IMR-90 (cell line): ENCODE results near the gene RSRC1. TPM values are rescaled to one million over a fixed set of nuclear protein-coding genes. Genes with fewer than 3 reads are reported as not detected.

ENCODE experiments used
- ATAC-seq: fragments of 200-7000 bp; cut with Tn5 transposase; 2 replicates; pipeline ENCODE4 v1.9.1; 2020; ENCODE audit warnings: low read depth, mild to moderate bottlenecking, moderate library complexity
- BruUV-seq: library from RNA; stranded (reverse); fragments of 400-500 nt; replicated peaks from 2 replicates; lab custom pipeline; 2021; lab: Mats Ljungman, UMichigan
- CTCF ChIA-PET: fragments of 300-600 bp; formaldehyde crosslinking; extraction: SDS; loops from one replicate; lab custom pipeline; 2021; ENCODE audit warnings: antibody characterized with exemption; lab: Yijun Ruan, JAX
- POLR2A ChIA-PET: fragments of 300-600 bp; sonication (Branson Sonifier 250); formaldehyde crosslinking; loops from one replicate; lab custom pipeline; 2022; ENCODE audit warnings: antibody characterized with exemption; ENCODE audit not compliant: unreplicated experiment; lab: Charles Lee
- DNase-seq: peaks from one replicate; pipeline ENCODE4 v3.0.0; 2013
- H2AFZ ChIP-seq: replicated peaks from 2 replicates; pipeline ENCODE3; 2013; ENCODE audit warnings: low read length, mild to moderate bottlenecking; ENCODE audit not compliant: poor library complexity
- H2AK5ac ChIP-seq: 2 replicates; pipeline ENCODE4 v1.6.1; 2013; ENCODE audit warnings: low read depth, low read length, inconsistent platforms
- H2AK9ac ChIP-seq: replicated peaks from 2 replicates; pipeline ENCODE3; 2013; ENCODE audit warnings: mild to moderate bottlenecking, low read depth, low read length, moderate library complexity; ENCODE audit not compliant: poor library complexity
- H2BK120ac ChIP-seq: 2 replicates; pipeline ENCODE4 v1.6.1; 2013; ENCODE audit warnings: low read depth, low read length, inconsistent platforms
- H2BK15ac ChIP-seq: 3 replicates; pipeline ENCODE4 v1.6.1; 2013; ENCODE audit warnings: low read depth, low read length, inconsistent platforms
- H2BK20ac ChIP-seq: 2 replicates; pipeline ENCODE4 v1.6.1; 2013; ENCODE audit warnings: low read depth, mild to moderate bottlenecking, inconsistent platforms, low read length, moderate library complexity
- H2BK5ac ChIP-seq: 2 replicates; pipeline ENCODE4 v1.6.1; 2013; ENCODE audit warnings: mild to moderate bottlenecking, low read depth, low read length, inconsistent platforms; ENCODE audit not compliant: poor library complexity, severe bottlenecking
- H3K14ac ChIP-seq: replicated peaks from 2 replicates; pipeline ENCODE4 v1.6.1; 2013; ENCODE audit warnings: low read depth, low read length, inconsistent platforms
- H3K18ac ChIP-seq: 2 replicates; pipeline ENCODE4 v1.6.1; 2013; ENCODE audit warnings: low read depth, low read length, control low read depth
- H3K23ac ChIP-seq: 2 replicates; pipeline ENCODE4 v1.6.1; 2013; ENCODE audit warnings: low read depth, low read length, inconsistent platforms
- H3K27ac ChIP-seq: 2 replicates; pipeline ENCODE4 v1.5.1; 2013; ENCODE audit warnings: mild to moderate bottlenecking, control low read depth, low read length; ENCODE audit not compliant: insufficient read depth
- H3K27me3 ChIP-seq: 2 replicates; pipeline ENCODE4 v1.6.1; 2013; ENCODE audit warnings: low read length; ENCODE audit not compliant: control insufficient read depth, insufficient read depth
- H3K36me3 ChIP-seq: 2 replicates; pipeline ENCODE4 v1.6.1; 2013; ENCODE audit warnings: low read length, mixed read lengths; ENCODE audit not compliant: control insufficient read depth, insufficient read depth
- H3K4ac ChIP-seq: 2 replicates; pipeline ENCODE4 v1.6.1; 2013; ENCODE audit warnings: low read depth, low read length, inconsistent platforms
- H3K4me1 ChIP-seq: 2 replicates; pipeline ENCODE4 v1.6.1; 2013; ENCODE audit warnings: low read length, mixed read lengths; ENCODE audit not compliant: control insufficient read depth, insufficient read depth
- H3K4me2 ChIP-seq: 2 replicates; pipeline ENCODE4 v1.6.1; 2013; ENCODE audit warnings: low read depth, mild to moderate bottlenecking, control low read depth, low read length, moderate library complexity
- H3K4me3 ChIP-seq: 2 replicates; pipeline ENCODE4 v1.5.1; 2013; ENCODE audit warnings: low read depth, mild to moderate bottlenecking, control low read depth, low read length, moderate library complexity; ENCODE audit not compliant: insufficient read depth
- H3K56ac ChIP-seq: 2 replicates; pipeline ENCODE4 v1.6.1; 2013; ENCODE audit warnings: low read length, inconsistent platforms; ENCODE audit not compliant: insufficient read depth; ENCODE audit errors: extremely low read depth
- H3K79me1 ChIP-seq, 2 experiments: 2 replicates each; pipeline ENCODE4 v1.6.1; 2013; ENCODE audit warnings: low read length in 2 of 2, inconsistent platforms in 1 of 2, low read depth in 1 of 2
- H3K9ac ChIP-seq: 2 replicates; pipeline ENCODE4 v1.6.1; 2013; ENCODE audit warnings: low read depth, low read length, control low read depth
- H3K9me1 ChIP-seq: 2 replicates; pipeline ENCODE4 v1.6.1; 2013; ENCODE audit warnings: low read length, inconsistent platforms; ENCODE audit not compliant: insufficient read depth
- H3K9me3 ChIP-seq: 2 replicates; pipeline ENCODE4 v1.6.1; 2013; ENCODE audit warnings: low read length; ENCODE audit not compliant: control insufficient read depth, insufficient read depth
- H4K20me1 ChIP-seq: 2 replicates; pipeline ENCODE4 v1.6.1; 2013; ENCODE audit warnings: low read length, inconsistent platforms; ENCODE audit not compliant: insufficient read depth
- H4K5ac ChIP-seq: 2 replicates; pipeline ENCODE4 v1.6.1; 2013; ENCODE audit warnings: mild to moderate bottlenecking, low read depth, low read length, control low read depth
- H4K8ac ChIP-seq, 2 experiments: 2 replicates each; pipeline ENCODE4 v1.6.1; 2013; ENCODE audit warnings: low read depth in 2 of 2, low read length in 2 of 2, control low read depth in 1 of 2, inconsistent platforms in 1 of 2
- H4K91ac ChIP-seq: 2 replicates; pipeline ENCODE4 v1.6.1; 2013; ENCODE audit warnings: low read depth, low read length, inconsistent platforms; ENCODE audit not compliant: insufficient read depth
- BHLHE40 ChIP-seq: fragments of 150-350 bp; IDR thresholded peaks from 2 replicates; pipeline ENCODE4 v1.6.1; 2016; ENCODE audit warnings: mild to moderate bottlenecking, low read depth, low read length
- RAD21 ChIP-seq: IDR thresholded peaks from 2 replicates; pipeline ENCODE4 v1.6.1; 2012; ENCODE audit warnings: low read length, improper control_type of control experiment
- dilution Hi-C: fragments of 300-500 bp; cut with HindIII; formaldehyde crosslinking; loops from one replicate; pipeline ENCODE4 v1.14.3; 2018; ENCODE audit warnings: low sequenced_read_pairs; ENCODE audit not compliant: unreplicated experiment
- in situ Hi-C: fragments of 300-500 bp; cut with MboI; formaldehyde crosslinking; loops from 3 replicates; pipeline ENCODE4 v1.14.3; 2019; ENCODE audit warnings: low sequenced_read_pairs, inconsistent platforms, mixed read lengths
- intact Hi-C: fragments of 100-400 bp; cut with micrococcal nuclease; formaldehyde crosslinking; loops from 2 replicates; pipeline ENCODE4 v1.10.0; 2022
- polyA plus RNA-seq, 3 experiments: library from polyadenylated mRNA; depleted of rRNA; stranded (reverse); fragments of >200 nt; gene quantifications; 2 replicates each; pipeline ENCODE4 v1.2.3, GENCODE V29; 2012; ENCODE audit warnings: low replicate concordance in 1 of 3
- total RNA-seq: library from RNA; depleted of rRNA; stranded (reverse); fragments of >200 nt; gene quantifications from 2 replicates; pipeline ENCODE4 v1.2.3, GENCODE V29; 2012
- TF ChIP-seq, protein P1 (sequence below): fragments of 150-350 bp; IDR thresholded peaks from 2 replicates; pipeline ENCODE4 v1.6.1; 2016; ENCODE audit warnings: low read depth, mild to moderate bottlenecking, low read length, moderate library complexity, borderline replicate concordance

RSRC1 gene
- total and polyA plus RNA-seq, 2 of the 4 experiments (the other 2 are of a cell fraction) = 3.8 to 41.8 TPM

DNA sequence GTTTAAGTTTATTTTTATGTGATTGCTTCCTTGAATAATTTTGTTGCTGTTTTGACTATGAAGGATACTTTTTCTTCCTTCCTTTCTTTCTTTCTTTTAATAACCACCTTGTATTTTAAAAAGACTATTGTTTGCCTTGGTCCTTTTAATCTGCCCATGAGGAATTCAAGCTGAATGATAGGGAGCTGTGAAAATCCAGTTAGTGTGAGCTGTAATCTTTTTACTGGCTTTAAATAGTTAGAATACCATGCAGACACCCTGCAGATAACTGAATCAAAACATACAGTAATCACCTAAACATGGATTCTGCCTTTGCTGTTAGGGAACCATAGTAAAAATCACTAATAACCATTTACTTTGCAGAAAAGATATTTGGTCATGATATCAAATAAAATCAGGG lies 110.7 kb downstream of the RSRC1 start:
- DNase-seq (no peak), ATAC-seq (no peak)
- in situ Hi-C loops = no loop called here
- no peak overlapping the region for H2BK120ac ChIP-seq
- POLR2A ChIA-PET = no interaction called here
- no peak overlapping the region for H3K14ac ChIP-seq
- no peak overlapping the region for H4K5ac ChIP-seq
- dilution Hi-C loops = no loop called here
- no peak overlapping the region for H2BK20ac ChIP-seq
- no peaks in the 10 kb centered on the region for H3K4me1 ChIP-seq
- H3K18ac ChIP-seq = no peak overlapping the region
- no peaks in the 10 kb centered on the region for H4K20me1 ChIP-seq
- no peak overlapping the region for H3K4ac ChIP-seq
- no peaks in the 10 kb centered on the region for H3K9me3 ChIP-seq
- H3K4me2 ChIP-seq = no peak overlapping the region
- H4K91ac ChIP-seq = no peak overlapping the region
- CTCF ChIA-PET = no interaction called here
- no peak overlapping the region for H4K8ac ChIP-seq
- no peaks in the 10 kb centered on the region for H3K9me1 ChIP-seq
- H2BK5ac ChIP-seq = no peak overlapping the region
- no peak overlapping the region for H3K56ac ChIP-seq
- TF ChIP-seq, protein P1, sequence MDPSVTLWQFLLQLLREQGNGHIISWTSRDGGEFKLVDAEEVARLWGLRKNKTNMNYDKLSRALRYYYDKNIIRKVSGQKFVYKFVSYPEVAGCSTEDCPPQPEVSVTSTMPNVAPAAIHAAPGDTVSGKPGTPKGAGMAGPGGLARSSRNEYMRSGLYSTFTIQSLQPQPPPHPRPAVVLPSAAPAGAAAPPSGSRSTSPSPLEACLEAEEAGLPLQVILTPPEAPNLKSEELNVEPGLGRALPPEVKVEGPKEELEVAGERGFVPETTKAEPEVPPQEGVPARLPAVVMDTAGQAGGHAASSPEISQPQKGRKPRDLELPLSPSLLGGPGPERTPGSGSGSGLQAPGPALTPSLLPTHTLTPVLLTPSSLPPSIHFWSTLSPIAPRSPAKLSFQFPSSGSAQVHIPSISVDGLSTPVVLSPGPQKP = no peak
- no peak for TF ChIP-seq BHLHE40
- no peak for TF ChIP-seq RAD21
- intact Hi-C loops = no loop called here
- H2AK9ac ChIP-seq = no peak overlapping the region
- no peak overlapping the region for H3K4me3 ChIP-seq
- H2BK15ac ChIP-seq = no peak overlapping the region
- no peak overlapping the region for H3K23ac ChIP-seq
- H3K27me3 ChIP-seq = no peaks in the 10 kb centered on the region
- no peak overlapping the region for H3K27ac ChIP-seq
- H3K36me3 ChIP-seq = no peaks in the 10 kb centered on the region
- H2AFZ ChIP-seq = no peak overlapping the region
- H3K79me1 ChIP-seq = no peaks in the 10 kb centered on the region
- H3K9ac ChIP-seq = no peak overlapping the region
- no peak overlapping the region for H2AK5ac ChIP-seq
- no TSS peak for BruUV-seq
